Right lung (tissue), 5 donors: ENCODE data around the gene AVPR1B. TPM values are rescaled to one million over a fixed set of nuclear protein-coding genes. Genes with fewer than 3 reads are reported as not detected.

Experiments
- polyA plus RNA-seq, 5 donors: library from polyadenylated mRNA; unstranded; fragments of 120-200 nt; gene quantifications; one replicate each; pipeline versions ENCODE4 v1.2.1 to v1.2.3, GENCODE V29; 2013; ENCODE audit warnings: inconsistent platforms in 1 of 5, low replicate concordance in 1 of 5; ENCODE audit not compliant: insufficient read length in 5 of 5, insufficient read depth in 1 of 5

Gene AVPR1B
- polyA plus RNA-seq, 5 donors, result 0.08 to 0.14 (median 0.08) TPM; not detected in 1

Other genes starting within 250 kb of the AVPR1B start
- 1 to 10 TPM; 4.5 to 7.1 (median 5.4) TPM for gene SLC26A9, start 173.9 kb downstream of the AVPR1B start, polyA plus RNA-seq
- gene RAB7B, start 114.0 kb downstream of the AVPR1B start, polyA plus RNA-seq, result 1 to 10 TPM; 2.8 to 4.9 (median 3.7) TPM
- 1 to 10 TPM in 2 of 5 donors, under 1 TPM in 3; 0.33 to 1.5 (median 0.66) TPM for gene CTSE, start 93.5 kb downstream of the AVPR1B start, polyA plus RNA-seq
- under 1 TPM in 4 of 5 donors, not detected in 1; 0.19 to 0.41 (median 0.24) TPM for gene RHEX, start 64.2 kb downstream of the AVPR1B start, polyA plus RNA-seq
- 1 to 10 TPM; 4.7 to 7.5 (median 5.7) TPM for gene FAM72A, start 85.5 kb upstream of the AVPR1B start, polyA plus RNA-seq
- gene SRGAP2, start 86.2 kb upstream of the AVPR1B start, polyA plus RNA-seq, result 10 to 100 TPM; 55.5 to 74.1 (median 58.3) TPM